CD14-positive monocyte (primary cell): Measurements from ENCODE around the gene FAF1. TPM values are rescaled to one million over a fixed set of nuclear protein-coding genes. Genes with fewer than 3 reads are reported as not detected.

Experiments used
- DNase-seq, 3 donors: peaks; one replicate each; pipeline ENCODE4 v3.0.0-alpha.2; 2011 to 2022
- H2AFZ ChIP-seq: 2 replicates; pipeline ENCODE4 v1.6.0; 2012; ENCODE audit warnings: mild to moderate bottlenecking, low read depth, low read length, inconsistent platforms; ENCODE audit not compliant: insufficient read depth, poor library complexity, severe bottlenecking
- H3K27ac ChIP-seq, 2 donors: 1 replicate in 1 of 2; 2 replicates in 1 of 2; pipeline ENCODE4 v1.5.1; 2012 to 2013; ENCODE audit warnings: low read length in 2 of 2, control low read depth in 1 of 2, inconsistent platforms in 1 of 2, low read depth in 1 of 2, mild to moderate bottlenecking in 1 of 2
- H3K27me3 ChIP-seq, 2 donors: one replicate each; pipeline versions ENCODE4 v1.6.0 to v1.6.1; 2011 to 2013; ENCODE audit warnings: low read length in 2 of 2; ENCODE audit not compliant: control insufficient read depth in 2 of 2, insufficient read depth in 2 of 2
- H3K36me3 ChIP-seq, 2 donors: replicated peaks in 1 of 2; 1 replicate in 1 of 2; 2 replicates in 1 of 2; pipeline versions ENCODE4 v1.5.1 to v1.6.1; 2012 to 2013; ENCODE audit warnings: low read length in 2 of 2, control low read depth in 1 of 2, inconsistent platforms in 1 of 2, mild to moderate bottlenecking in 1 of 2; ENCODE audit not compliant: insufficient read depth in 2 of 2, control insufficient read depth in 1 of 2
- H3K4me1 ChIP-seq, 2 donors: 1 replicate in 1 of 2; 2 replicates in 1 of 2; pipeline versions ENCODE4 v1.5.1 to v1.6.1; 2012 to 2013; ENCODE audit warnings: low read length in 2 of 2, control low read depth in 1 of 2, inconsistent platforms in 1 of 2, mild to moderate bottlenecking in 1 of 2, moderate library complexity in 1 of 2; ENCODE audit not compliant: insufficient read depth in 2 of 2, control insufficient read depth in 1 of 2
- H3K4me2 ChIP-seq: replicated peaks from 2 replicates; pipeline ENCODE3; 2012; ENCODE audit warnings: low read length, moderate library complexity, mild to moderate bottlenecking; ENCODE audit not compliant: poor library complexity, severe bottlenecking; ENCODE audit errors: extremely low read depth
- H3K4me3 ChIP-seq, 3 experiments: fragments of 200-600 bp in 1 of 3; sonication (generic) in 1 of 3; replicated peaks in 1 of 3; 1 replicate in 2 of 3; 2 replicates in 1 of 3; pipeline ENCODE4 v1.5.1; 2011 to 2013; ENCODE audit warnings: low read length in 3 of 3, mild to moderate bottlenecking in 3 of 3, control low read depth in 2 of 3, low read depth in 2 of 3, inconsistent platforms in 1 of 3, moderate library complexity in 1 of 3
- H3K79me2 ChIP-seq: 2 replicates; pipeline ENCODE4 v1.6.0; 2012; ENCODE audit warnings: mild to moderate bottlenecking, control low read depth, inconsistent platforms, low read length, moderate library complexity; ENCODE audit not compliant: insufficient read depth
- H3K9ac ChIP-seq: 2 replicates; pipeline ENCODE4 v1.6.0; 2017; ENCODE audit warnings: low read length, mild to moderate bottlenecking; ENCODE audit not compliant: insufficient read depth, poor library complexity, severe bottlenecking
- H3K9me3 ChIP-seq, 2 donors: replicated peaks in 1 of 2; 1 replicate in 1 of 2; 2 replicates in 1 of 2; pipeline versions ENCODE4 v1.5.1 to v1.6.1; 2012 to 2013; ENCODE audit warnings: low read length in 2 of 2, control low read depth in 1 of 2; ENCODE audit not compliant: control insufficient read depth in 1 of 2, insufficient read depth in 1 of 2
- H4K20me1 ChIP-seq: 2 replicates; pipeline ENCODE4 v1.6.0; 2012; ENCODE audit warnings: mild to moderate bottlenecking, low read length, control low read depth, moderate library complexity; ENCODE audit not compliant: insufficient read depth
- H3K27ac Mint-ChIP-seq, 7 donors: one replicate each; pipeline ENCODE4 v1.8.0; 2020; ENCODE audit warnings: mild to moderate bottlenecking in 7 of 7, mixed read lengths in 7 of 7, moderate library complexity in 6 of 7, inconsistent platforms in 2 of 7
- H3K27me3 Mint-ChIP-seq, 3 donors: one replicate each; pipeline ENCODE4 v1.8.0; 2021 to 2022; ENCODE audit warnings: low read depth in 3 of 3, mild to moderate bottlenecking in 3 of 3, mixed read lengths in 3 of 3, moderate library complexity in 3 of 3, inconsistent platforms in 1 of 3
- H3K36me3 Mint-ChIP-seq, 2 donors: one replicate each; pipeline ENCODE4 v1.8.0; 2020; ENCODE audit warnings: mixed read lengths in 2 of 2, inconsistent platforms in 1 of 2, mild to moderate bottlenecking in 1 of 2
- H3K4me1 Mint-ChIP-seq: one replicate; pipeline ENCODE4 v1.8.0; 2020; ENCODE audit warnings: mild to moderate bottlenecking, mixed read lengths
- H3K4me3 Mint-ChIP-seq, 2 donors: one replicate each; pipeline ENCODE4 v1.8.0; 2020; ENCODE audit warnings: mild to moderate bottlenecking in 2 of 2, mixed read lengths in 2 of 2, moderate library complexity in 1 of 2
- H3K9me3 Mint-ChIP-seq, 7 donors: one replicate each; pipeline ENCODE4 v1.8.0; 2020 to 2022; ENCODE audit warnings: mixed read lengths in 7 of 7, mild to moderate bottlenecking in 6 of 7, moderate library complexity in 6 of 7, inconsistent platforms in 2 of 7
- WGBS: methylation state at CpG from one replicate; pipeline ENCODE4 v1.1.5; 2013; ENCODE audit warnings: missing lambda C conversion rate; ENCODE audit not compliant: insufficient coverage; 5-methylcytosine and 5-hydroxymethylcytosine counted together
- intact Hi-C, 2 donors: fragments of 100-400 bp; cut with micrococcal nuclease; formaldehyde crosslinking; loops; one replicate each; pipeline versions ENCODE4 v1.15.0 to v1.15.1; 2023
- polyA plus RNA-seq, 3 donors: library from polyadenylated mRNA; depleted of rRNA in 1 of 3; unstranded in 2 of 3; stranded (reverse) in 1 of 3; fragments of 300-500 nt in 2 of 3; fragments of >200 nt in 1 of 3; fragmentation: Illumina TruSeq in 2 of 3; gene quantifications; 1 replicate in 2 of 3; 2 replicates in 1 of 3; pipeline ENCODE4 v1.2.3, GENCODE V29; 2012 to 2021
- TF ChIP-seq, protein P1 (sequence below): fragments of 200-600 bp; IDR thresholded peaks from one replicate; pipeline ENCODE4 v1.8.0; 2022; ENCODE audit warnings: antibody characterized with exemption, mild to moderate bottlenecking

Gene FAF1
- polyA plus RNA-seq, 3 donors, result 11.4 to 29.6 (median 16.9) TPM

DNA sequence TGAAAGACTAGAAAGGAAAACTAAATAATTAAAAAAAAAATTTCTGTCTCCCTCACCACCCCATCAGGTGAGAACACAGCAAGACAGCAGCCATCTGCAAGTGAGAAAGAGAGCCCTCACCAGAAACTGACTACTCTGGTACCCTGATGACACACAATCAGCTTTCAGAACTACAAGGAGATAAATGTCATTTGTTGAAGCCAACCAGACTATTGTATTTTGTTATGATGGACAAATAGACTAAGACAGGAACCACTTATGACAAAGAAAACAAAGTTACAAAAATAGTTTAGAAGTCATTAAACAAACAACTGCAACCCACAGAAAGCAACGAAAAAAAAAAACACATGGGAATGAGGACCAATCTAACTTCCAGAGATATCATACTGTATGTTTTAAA is 98.3 kb downstream of the FAF1 start:
- Histone ChIP-seq H3K4me2 (no peak overlapping the region), H3K4me3 (no peak overlapping the region), H3K9me3 (peaks cover 0 to 22% of the 10 kb centered on the region in 2 donors), H3K36me3 (no peaks in the 10 kb centered on the region), H3K9ac (no peak overlapping the region), H3K27ac (no peak overlapping the region), H3K4me1 (no peaks in the 10 kb centered on the region), H3K79me2 (peaks cover 53% of the 10 kb centered on the region), H3K27me3 (no peaks in the 10 kb centered on the region), H4K20me1 (no peaks in the 10 kb centered on the region), H2AFZ (no peak overlapping the region)
- Mint-ChIP-seq H3K4me3 (no peak overlapping the region), H3K36me3 (peaks cover 0 to 4% of the 10 kb centered on the region in 2 donors), H3K9me3 (peaks cover 18 to 29% (median 26%) of the 10 kb centered on the region in 7 donors), H3K27me3 (no peaks in the 10 kb centered on the region), H3K4me1 (no peaks in the 10 kb centered on the region), H3K27ac (no peak overlapping the region)
- no peak for DNase-seq
- TF ChIP-seq, protein P1, sequence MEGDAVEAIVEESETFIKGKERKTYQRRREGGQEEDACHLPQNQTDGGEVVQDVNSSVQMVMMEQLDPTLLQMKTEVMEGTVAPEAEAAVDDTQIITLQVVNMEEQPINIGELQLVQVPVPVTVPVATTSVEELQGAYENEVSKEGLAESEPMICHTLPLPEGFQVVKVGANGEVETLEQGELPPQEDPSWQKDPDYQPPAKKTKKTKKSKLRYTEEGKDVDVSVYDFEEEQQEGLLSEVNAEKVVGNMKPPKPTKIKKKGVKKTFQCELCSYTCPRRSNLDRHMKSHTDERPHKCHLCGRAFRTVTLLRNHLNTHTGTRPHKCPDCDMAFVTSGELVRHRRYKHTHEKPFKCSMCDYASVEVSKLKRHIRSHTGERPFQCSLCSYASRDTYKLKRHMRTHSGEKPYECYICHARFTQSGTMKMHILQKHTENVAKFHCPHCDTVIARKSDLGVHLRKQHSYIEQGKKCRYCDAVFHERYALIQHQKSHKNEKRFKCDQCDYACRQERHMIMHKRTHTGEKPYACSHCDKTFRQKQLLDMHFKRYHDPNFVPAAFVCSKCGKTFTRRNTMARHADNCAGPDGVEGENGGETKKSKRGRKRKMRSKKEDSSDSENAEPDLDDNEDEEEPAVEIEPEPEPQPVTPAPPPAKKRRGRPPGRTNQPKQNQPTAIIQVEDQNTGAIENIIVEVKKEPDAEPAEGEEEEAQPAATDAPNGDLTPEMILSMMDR, result no peak
- WGBS, result no CpG with 5 or more reads among the region's 1 CpG
- intact Hi-C loops, result no loop called here

DNA sequence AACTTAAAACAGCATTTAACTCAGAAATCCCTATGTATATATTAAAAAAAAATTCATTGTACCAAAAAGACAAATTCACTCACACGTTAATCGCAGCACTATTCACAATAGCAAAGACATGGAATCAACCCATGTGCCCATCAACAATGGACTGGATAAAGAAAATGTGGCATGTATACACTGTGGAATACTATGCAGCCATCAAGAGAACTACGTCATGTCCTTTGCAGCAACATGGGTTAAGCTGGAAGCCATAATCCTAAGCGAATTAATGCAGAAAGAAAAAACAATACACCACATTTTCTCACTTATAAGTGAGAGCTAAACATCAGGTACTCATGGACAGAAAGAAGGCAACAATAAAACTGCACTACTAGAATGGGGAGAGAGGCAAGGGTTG is 99.4 kb downstream of the FAF1 start:
- Mint-ChIP-seq H3K27me3 (no peaks in the 10 kb centered on the region), H3K4me1 (no peaks in the 10 kb centered on the region), H3K27ac (no peak overlapping the region), H3K9me3 (peaks cover 16 to 24% (median 21%) of the 10 kb centered on the region in 7 donors), H3K4me3 (no peak overlapping the region), H3K36me3 (peaks cover 4 to 11% of the 10 kb centered on the region in 2 donors)
- Histone ChIP-seq H3K9ac (no peak overlapping the region), H3K27me3 (no peaks in the 10 kb centered on the region), H3K4me1 (no peaks in the 10 kb centered on the region), H3K27ac (no peak overlapping the region), H3K4me3 (no peak overlapping the region), H3K36me3 (no peaks in the 10 kb centered on the region), H3K4me2 (no peak overlapping the region), H2AFZ (no peak overlapping the region), H3K79me2 (peaks cover 42% of the 10 kb centered on the region), H4K20me1 (no peaks in the 10 kb centered on the region), H3K9me3 (peaks cover 0 to 22% of the 10 kb centered on the region in 2 donors)
- DNase-seq, result no peak
- WGBS, result no CpG with 5 or more reads among the region's 4 CpGs
- TF ChIP-seq, protein P1, result no peak
- intact Hi-C loops, result no loop called here
